DMS53 (cell line): ENCODE data around the gene IGSF8.

ENCODE experiments used
- DNase-seq: peaks from one replicate; lab custom pipeline; 2025; lab: John Stamatoyannopoulos, UW

IGSF8 gene

GRCh38 chr1:160086456-160086892 lies 11.9 kb downstream of the IGSF8 start:
- DNase-seq: no peak

GRCh38 chr1:160085686-160086455 lies 12.5 kb downstream of the IGSF8 start:
- peak; percentile 87 for DNase-seq

- DNase-seq: no peak
Measured at GRCh38 chr1:160084771-160085321, 13.6 kb downstream of the IGSF8 start.

- DNase-seq: peak; percentile 96
Measured at GRCh38 chr1:160083968-160084770, 14.2 kb downstream of the IGSF8 start.

- no peak for DNase-seq
Measured at GRCh38 chr1:160082926-160083325, 15.5 kb downstream of the IGSF8 start.

- no peak for DNase-seq
Measured at GRCh38 chr1:160082487-160082886, 15.9 kb downstream of the IGSF8 start.

GRCh38 chr1:160081261-160081936 lies 17.0 kb downstream of the IGSF8 start, which contains the start of gene KCNJ9:
Gene KCNJ9, plus strand, starts transcription at chr1:160081538. Its CDS starts 2,493 bp downstream, at chr1:160084031.
- DNase-seq: peak; percentile 25

GRCh38 chr1:160080381-160081100 lies 17.9 kb downstream of the IGSF8 start:
- DNase-seq: peak; percentile 70

GRCh38 chr1:160079448-160079847 lies 19.0 kb downstream of the IGSF8 start:
- DNase-seq: no peak

- peak; percentile 70 for DNase-seq
Measured at GRCh38 chr1:160078512-160079195, 19.8 kb downstream of the IGSF8 start.

GRCh38 chr1:160077486-160077885 lies 20.9 kb downstream of the IGSF8 start:
- no peak for DNase-seq

GRCh38 chr1:160076295-160076694 lies 22.1 kb downstream of the IGSF8 start:
- DNase-seq: no peak

- DNase-seq: no peak
Measured at GRCh38 chr1:160075836-160076235, 22.6 kb downstream of the IGSF8 start.

GRCh38 chr1:160074865-160075264 lies 23.6 kb downstream of the IGSF8 start:
- no peak for DNase-seq

- DNase-seq: no peak
Measured at GRCh38 chr1:160071289-160071688, 27.1 kb downstream of the IGSF8 start.

GRCh38 chr1:160070243-160071163 lies 27.9 kb downstream of the IGSF8 start:
- peak; percentile 86 for DNase-seq

- no peak for DNase-seq
Measured at GRCh38 chr1:160069460-160070231, 28.8 kb downstream of the IGSF8 start, which contains the start of gene KCNJ10. Gene KCNJ10, minus strand, starts transcription at chr1:160070160. Its CDS starts 27,628 bp downstream, at chr1:160042532.

GRCh38 chr1:160068225-160068624 lies 30.2 kb downstream of the IGSF8 start:
- DNase-seq: no peak
